Upper lobe of left lung (tissue), 4 donors: ENCODE measurements around the gene SNX10.

ENCODE experiments used
- CTCF ChIP-seq, 6 experiments: fragments of 450-650 bp in 4 of 6; fragments of 200-600 bp in 2 of 6; sonication (generic) in 2 of 6; IDR thresholded peaks; one replicate each; pipeline ENCODE4 v1.5.1; 2016 to 2019; ENCODE audit warnings: antibody characterized with exemption in 6 of 6
- POLR2AphosphoS5 ChIP-seq, 2 donors: sonication (generic); formaldehyde crosslinking; IDR thresholded peaks; one replicate each; pipeline ENCODE4 v1.5.1; 2017; ENCODE audit warnings: antibody characterized with exemption in 2 of 2

GRCh38 chr7:26365901-26366275 lies 74.2 kb downstream of the SNX10 start:
- TF ChIP-seq CTCF (IDR thresholded peaks at IDR 0.05) (no peak), POLR2AphosphoS5 (IDR thresholded peaks at IDR 0.05) (no peak)
